HG02642 (cell line): Measurements from ENCODE around the gene RBM39.
"Not testable (repeated sequence)": the region's sequence is repeated elsewhere in the genome, so short reads cannot be mapped to it uniquely, and the experiment has no call there.

Experiments used
- ATAC-seq: cut with Tn5 transposase; IDR thresholded peaks from one replicate; pipeline ENCODE4 v1.9.1; 2021; ENCODE audit warnings: mild to moderate bottlenecking; ENCODE audit not compliant: unreplicated experiment, poor library complexity

The RBM39 gene

DNA sequence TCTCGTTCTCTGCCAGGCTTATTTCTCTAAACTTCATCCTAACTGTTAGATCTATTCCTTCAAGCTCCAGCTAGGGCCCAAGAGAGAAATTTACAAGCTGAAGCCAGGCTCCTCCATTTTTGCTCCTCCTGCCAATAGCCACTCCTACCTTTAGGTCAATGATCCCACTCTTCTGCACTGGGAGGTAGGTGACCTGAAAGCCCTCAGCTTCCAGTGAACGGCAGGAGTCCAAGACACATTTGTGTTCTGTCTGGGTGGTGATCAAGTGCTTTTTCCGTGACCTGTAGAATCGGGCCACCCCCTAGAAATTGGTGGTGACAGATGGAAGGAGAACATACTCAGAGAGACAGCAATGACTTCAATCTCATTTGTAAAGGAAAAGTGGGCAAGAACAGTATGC is 51.8 kb downstream of the RBM39 start:
- no peak for ATAC-seq

DNA sequence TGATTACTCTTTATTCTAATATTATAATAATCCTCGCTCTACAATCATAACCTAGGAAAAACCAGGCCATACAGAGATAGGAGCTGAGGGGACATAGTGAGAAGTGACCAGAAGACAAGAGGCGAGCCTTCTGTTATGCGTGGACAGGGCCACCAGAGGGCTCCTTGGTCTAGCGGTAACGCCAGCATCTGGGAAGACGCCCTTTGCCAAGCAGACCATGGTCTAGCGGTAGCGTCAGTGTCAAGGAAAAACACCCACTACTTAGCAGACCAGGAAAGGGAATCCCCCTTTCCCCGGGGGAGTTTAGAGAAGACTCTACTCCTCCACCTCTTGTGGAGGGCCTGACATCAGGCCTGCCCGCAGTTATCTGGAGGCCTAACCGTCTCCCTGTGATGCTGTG is 55.2 kb downstream of the RBM39 start:
- ATAC-seq: not testable (repeated sequence)

DNA sequence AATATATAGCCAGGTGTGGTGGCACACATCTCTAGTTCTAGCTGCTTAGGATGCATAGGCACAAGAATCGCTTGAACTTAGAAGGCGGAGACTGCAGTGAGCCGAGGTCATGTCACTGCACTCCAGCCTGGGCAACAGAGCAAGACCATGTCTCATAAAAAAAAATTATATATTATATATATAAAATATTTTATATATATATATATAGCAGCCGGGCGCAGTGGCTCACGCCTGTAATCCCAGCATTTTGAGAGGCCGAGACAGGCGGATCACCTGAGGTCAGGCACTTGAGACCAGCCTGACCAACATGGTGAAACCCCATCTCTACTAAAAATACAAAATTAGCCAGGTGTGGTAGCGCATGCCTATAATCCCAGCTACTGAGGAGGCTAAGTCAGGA is 56.7 kb downstream of the RBM39 start:
- not testable (repeated sequence) for ATAC-seq

DNA sequence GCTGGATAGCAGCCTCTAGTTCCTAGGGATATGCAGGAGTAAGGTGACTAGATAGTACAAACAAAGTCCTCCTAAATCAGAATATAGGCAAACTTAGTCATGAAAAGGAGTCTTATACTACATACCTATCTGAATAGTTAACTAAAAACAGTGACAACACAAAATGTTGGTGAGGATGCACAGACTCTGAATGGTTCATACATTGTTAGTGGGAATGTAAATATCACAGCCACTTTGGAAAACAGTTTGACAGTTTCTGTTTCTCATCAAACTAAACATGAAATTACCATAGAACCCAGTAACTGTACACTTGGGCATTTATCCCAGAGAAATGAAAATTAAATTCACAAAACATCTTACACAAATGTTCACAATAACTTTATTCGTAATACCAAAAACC is 60.1 kb downstream of the RBM39 start:
- no peak for ATAC-seq

DNA sequence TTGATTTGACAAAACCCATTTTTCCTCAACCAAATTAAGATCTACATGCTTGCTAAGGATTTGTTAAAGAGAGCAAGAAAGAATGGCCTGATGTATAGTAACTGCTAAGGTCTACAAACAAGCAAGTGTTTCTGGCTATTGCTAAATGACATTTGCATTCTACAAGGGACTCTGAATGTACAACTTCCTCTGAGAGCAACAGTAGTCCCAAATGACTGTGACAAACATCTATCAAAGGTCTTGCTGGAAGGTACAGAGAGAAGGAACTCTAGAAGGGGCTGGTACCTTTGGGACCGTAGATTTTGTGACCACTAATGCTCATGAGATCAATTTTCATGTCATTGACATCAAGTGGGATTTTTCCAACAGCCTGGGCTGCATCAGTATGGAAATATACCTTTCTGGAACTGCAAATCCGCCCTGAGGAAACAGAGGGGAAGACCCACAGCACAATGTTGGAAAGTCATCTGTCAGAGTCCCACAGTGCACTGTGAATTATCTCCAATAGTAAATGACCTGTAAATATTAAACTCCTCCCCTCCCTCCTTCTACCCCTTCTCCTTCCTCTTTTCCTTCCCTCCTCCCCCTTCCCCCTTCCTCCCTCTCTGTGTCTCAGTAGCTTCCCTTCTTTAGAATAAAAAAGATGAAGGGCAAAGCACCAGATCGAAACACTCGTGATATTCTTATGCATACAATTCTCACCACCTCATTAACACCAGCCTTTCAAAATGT is 61.4 kb downstream of the RBM39 start:
- no peak for ATAC-seq

DNA sequence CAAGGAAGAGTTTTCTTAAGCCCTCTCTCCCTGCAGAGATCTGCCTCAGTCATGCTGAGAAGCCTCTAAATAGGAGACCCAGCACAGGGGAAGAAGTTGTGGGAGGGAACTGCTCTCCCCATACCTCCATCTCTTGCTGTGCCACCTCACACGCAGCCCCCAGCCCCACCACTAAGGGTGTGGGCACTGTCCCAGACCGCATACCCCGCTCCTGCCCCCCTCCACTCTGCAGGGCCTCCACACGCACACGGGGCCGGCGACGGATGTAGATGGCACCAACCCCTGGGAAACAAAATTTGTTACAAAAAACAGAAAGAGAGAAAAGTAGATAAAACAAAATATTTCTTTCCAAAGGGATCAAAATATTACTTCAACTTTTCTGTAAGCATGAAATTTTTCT is 67.1 kb downstream of the RBM39 start:
- no peak for ATAC-seq

DNA sequence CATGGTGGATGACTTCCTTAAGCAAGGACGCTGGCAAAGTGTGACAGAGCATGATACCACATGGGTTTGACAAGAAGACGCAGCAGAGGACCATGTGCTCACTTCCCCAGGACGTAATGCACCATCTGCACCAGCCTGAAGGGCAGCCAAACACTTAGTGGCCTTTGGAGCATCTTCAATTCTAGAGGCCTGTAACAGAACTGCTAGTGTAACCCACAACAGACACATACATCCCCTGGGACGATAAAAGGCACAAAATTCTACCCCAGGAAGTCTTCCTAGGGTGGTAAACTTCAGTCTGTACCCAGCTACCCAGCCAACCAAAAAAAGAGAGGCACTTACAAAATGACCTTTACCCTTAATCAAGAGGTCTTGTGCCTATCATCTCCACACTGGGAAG is 68.2 kb downstream of the RBM39 start:
- ATAC-seq: no peak

DNA sequence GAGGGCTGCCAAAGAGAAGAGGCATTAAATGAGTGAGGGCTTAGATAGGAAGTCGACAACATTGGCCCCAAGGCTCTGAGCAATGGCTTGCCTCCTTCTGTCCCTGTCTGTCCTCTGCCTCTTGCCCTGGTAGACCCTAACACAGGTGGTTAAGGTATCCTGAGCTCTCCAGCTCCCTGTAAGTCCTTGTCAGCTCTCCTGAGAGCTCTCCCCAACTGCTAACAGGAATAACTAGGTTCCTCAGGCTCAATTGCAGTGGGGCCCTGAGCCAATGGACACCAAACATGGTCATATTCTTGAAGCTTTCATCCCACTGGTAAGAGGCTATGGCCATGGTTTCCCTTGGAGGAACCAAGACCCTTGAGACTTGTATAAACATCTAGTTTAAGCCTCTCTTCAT is 72.4 kb downstream of the RBM39 start:
- ATAC-seq: no peak

DNA sequence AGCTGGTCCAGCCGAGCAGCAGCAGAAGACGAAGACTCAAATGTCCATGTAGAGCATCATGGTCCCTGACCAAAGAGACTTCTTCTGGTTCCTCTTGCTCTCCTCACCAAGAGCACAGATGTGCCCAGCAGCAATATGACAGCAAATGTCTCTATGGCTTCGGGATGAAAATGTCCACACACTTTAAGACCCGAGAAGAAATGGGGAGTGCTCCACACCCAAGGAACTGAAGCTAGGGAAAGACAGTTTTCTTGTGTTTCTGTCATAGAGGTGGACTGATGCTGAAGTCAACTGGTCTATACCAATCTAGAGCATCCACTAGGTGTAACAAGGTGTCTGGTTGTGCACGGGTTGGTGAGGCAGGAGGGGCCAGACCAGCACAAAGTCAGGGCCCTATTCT is 72.8 kb downstream of the RBM39 start:
- no peak for ATAC-seq

DNA sequence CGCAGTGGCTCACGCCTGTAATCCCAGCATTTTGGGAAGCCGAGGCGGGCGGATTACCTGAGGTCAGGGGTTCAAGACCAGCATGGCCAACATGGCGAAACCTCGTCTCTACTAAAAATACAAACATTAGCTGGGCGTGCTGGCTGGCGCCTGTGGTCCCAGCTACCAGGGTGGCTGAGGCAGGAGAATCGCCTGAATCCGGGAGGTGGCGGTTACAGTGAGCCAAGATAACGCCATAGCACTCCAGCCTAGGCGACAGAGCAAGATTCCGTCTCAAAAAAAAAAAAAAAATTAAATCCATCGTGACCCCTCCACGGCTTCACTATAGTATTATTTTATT is 76.1 kb downstream of the RBM39 start:
- ATAC-seq: no peak

DNA sequence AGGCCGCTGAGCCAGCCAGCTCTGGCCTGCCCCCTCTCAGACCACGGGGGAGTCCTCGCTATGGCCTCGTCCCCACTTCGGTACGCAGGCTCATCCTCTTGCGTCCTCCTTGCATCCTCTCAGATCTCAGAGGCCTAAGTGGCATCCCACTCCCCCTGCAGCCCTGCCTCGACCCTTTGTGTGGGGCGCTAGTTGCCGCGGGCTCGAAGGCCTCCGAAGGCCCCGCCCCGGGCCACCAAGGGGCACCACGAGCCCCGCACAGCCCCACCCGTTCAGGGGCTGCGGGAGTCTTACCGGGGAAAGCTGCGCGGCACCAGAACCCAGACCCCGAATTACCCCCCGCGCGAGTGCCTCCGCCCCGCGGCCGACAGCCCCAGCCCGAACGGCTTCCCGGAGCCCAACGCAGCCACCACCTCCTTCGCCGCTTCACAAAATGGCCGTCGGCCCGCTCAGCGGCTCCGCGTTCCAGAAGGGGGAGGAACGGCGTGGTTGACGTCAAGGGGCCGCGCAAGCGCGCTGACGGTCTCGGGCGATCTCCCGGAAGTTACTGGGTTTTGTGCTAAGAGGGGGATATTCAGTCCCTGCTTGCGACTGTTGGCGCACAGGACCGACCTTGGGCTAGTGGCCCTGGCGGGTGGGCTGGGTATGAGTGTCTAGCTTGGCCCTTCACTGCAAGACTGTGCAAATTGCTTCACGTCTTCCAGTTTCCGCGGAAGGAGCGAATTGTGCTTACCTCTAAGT is 77.4 kb downstream of the RBM39 start, which contains the start of the genes CPNE1 and RBM12:
Gene CPNE1, minus strand, starts transcription at position 435 of the 741 bp plus-strand sequence. CDS start 31,977 bp downstream, outside the sequence.
Gene RBM12, minus strand, starts transcription at position 435 of the 741 bp plus-strand sequence. CDS start 9,578 bp downstream, outside the sequence.
- ATAC-seq: peak; percentile 76

DNA sequence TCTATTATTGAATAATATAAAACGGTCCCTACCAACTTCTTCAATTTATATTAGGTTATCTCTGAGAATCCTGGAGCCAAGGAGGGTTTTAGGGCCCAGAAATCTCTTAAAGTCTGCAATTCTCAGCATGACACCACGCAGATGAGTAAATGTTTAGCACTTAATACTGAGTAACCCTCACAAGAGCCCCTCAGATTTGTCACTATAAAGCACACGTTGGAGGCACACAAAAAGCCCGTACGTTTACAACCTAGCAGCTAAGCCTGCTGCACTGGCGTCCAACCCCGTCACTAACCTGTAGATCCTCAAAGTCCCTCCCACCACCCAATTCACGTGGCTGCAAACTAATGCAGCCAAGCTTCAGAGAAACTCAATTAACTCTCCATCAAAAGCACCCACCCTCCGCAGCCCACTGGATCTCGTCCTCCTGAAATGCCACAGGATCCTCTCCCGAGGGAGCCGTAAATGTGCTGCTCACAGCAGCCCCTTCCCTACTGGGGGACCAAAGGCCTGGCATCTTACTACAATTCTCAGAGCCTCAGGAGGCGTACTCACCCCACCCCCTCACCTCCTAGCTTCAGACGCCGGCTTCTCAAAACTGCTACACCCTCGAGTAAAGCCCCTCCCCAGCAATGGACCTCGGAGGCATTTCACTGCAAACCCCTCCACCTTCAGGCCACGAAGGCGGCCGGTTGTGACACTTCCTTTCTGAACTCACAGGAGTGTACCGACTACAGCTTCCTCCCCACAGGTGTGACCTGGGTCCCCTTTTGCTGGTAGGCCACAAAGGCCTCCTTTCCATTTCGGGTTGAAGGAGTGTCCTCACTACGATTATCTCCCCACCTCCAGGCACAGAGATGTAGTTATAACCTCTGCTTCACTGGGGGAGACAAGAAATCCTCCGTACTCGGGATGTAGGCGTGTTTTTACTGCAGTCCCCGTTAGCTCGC is 78.3 kb downstream of the RBM39 start:
- ATAC-seq: peak; percentile 29

DNA sequence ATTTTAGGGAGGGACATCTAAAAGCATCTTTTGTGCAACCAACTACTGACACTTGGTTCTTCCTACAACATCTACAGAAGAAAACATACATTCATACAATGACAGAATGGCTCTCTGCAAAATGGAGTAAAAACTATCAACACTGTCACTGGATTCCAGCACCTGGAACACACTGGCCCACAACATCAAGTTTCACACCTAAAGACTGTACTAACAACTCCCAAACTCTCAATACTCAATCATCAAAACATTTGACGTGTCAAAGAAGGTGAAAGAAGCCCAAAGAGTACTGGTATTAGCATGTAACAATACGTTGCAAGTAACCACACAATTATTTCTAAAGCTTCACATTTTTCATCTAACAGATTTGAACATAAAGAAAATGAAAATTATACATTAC is 79.5 kb downstream of the RBM39 start:
- no peak for ATAC-seq

DNA sequence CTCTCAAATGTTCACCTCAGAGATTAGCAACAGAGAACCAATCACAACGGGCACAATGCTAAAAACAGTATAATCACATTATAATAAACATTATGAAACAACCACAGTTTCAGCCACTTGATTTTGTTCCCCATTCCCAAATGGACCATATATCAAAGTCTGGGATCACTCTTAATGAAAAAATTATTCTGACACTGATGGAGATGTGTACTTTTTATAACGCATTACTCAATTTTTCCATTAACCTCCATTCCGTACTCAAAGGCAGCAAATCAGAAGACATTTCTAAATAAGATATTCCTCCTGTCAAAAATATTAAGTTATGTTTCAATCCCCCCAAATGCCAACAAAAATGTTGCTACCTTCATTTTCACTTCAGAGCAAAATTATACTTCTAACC is 80.2 kb downstream of the RBM39 start:
- ATAC-seq: no peak

DNA sequence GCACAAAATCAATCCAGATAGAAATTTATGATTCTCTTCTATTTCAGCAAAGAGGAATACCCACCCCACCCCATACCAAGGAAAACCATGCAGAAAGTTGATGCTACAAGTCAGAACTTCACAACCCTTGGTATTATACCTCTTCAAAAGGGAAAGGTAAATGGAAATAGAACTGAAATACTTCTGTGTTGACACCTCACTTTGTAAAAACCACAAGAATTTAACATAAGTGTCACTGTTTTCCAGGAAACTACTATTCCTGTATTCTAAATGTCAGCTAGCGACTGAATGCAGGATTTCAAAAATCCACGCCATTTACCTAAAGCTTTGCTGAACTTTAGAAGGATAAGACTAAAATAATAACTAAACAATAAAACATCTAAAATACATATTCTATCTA is 81.0 kb downstream of the RBM39 start:
- no peak for ATAC-seq

DNA sequence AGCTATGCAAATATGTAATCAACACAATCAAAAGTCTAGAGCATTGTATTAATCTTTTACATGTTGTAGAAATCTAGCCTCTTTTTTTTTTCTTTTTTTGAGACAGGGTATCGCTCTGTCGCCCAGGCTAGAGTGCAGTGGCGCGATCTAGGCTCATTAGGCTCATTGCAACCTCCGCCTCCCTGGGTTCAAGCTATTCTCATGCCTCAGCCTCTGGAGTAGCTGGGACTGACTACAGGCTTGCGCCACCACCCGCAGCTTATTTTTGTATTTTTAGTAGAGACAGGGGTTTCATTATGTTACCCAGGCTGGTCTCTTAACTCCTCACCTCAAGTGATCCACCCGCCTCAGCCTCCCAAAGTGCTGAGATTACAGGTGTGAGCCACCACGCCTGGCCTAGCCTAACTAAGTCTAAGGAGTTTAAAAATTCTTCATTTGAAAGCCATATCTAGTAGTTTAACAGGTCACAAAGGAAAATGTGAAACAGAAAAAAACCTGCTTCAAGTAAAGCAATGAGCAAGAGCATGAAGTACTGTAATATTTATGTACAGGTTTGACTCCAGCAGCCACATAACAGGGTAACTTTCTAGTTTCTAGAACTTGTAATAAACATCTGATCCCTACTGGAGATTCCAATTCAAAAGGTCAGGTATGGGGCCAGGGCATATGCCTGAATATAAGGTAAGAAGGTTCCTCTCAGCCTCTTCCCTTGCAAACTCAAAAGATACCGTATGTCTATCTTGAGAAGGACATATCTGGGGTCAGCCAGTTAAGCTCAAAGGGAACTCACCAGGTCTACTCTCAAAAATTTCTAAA is 81.7 kb downstream of the RBM39 start:
- ATAC-seq: no peak

DNA sequence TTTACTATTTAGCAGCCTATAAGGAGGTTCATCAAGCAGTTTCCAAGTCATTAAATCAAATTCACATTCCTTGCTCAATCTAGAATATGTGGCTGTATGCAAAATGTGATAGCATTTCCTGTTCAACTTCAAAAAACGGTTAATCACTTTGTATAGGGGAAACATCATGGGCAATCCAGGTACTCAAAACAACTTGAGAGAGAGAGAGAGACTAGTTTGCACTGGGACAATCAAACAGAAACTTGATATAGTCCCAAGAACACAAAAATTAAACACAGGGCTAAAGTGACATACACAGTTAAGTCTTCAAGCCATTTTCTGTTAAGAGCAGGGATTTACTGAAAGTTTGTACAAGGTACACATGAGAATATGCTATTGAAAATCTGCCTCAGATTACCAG is 84.8 kb downstream of the RBM39 start:
- no peak for ATAC-seq

DNA sequence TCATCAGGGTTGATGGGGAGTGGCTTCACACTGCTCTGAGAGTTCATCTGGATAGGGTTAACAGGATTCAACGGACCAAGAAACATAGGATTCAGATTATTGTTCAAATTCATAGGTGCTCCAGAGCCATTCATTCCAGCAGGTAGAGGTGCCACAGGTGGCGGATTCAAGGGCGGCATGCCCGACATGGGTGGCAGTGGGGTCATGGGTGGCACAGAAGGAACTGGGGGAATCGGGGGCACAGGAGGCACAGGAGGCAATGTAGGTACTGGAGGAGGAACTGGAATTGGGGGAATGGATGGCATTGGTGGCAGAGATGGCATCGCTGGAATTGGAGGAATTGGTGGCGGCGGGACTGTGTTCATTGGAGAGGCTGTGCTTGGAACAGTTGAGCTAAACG is 87.6 kb downstream of the RBM39 start:
- no peak for ATAC-seq

DNA sequence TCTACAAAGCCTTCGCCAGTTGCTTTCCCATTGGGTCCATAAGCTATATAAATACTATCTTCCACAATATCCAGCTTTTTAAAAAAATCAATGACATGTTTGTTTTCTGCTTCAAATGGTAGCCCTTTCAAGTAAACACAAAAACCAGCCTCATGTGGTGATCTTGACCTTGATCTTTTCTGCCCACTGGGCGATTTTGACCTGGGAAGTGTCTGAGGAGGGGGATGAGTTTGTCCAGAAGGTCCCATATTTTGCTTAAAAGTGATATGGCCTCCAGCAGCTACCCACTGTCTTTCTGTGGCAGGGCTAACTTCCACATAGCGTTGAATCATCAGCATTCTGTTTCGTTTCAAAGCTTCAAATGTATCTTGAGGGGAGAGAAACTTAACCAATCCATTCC is 88.2 kb downstream of the RBM39 start:
- no peak for ATAC-seq
